Measurements from ENCODE around the gene SLC16A6. TPM values are rescaled to one million over a fixed set of nuclear protein-coding genes. Genes with fewer than 3 reads are reported as not detected.

The SLC16A6 gene
- total RNA-seq, 2 donors from 2014 or later, result 0.41 to 1.2 TPM

- Histone ChIP-seq H3K27me3 (replicated peaks; ENCODE audit: insufficient read depth) (no peaks in the 10 kb centered on the region), H3K4me3 (no peak overlapping the region), H3K4me1 (ENCODE audit: control insufficient read depth in 1 of 2, low read depth in 2 of 2) (no peaks in the 10 kb centered on the region), H3K36me3 (no peaks in the 10 kb centered on the region), H3K9me3 (no peaks in the 10 kb centered on the region), H3K27ac (no peak overlapping the region)
- DNase-seq (ENCODE audit: low spot score) (no peak), ATAC-seq (ENCODE audit: insufficient number of reproducible peaks, low FRiP score, low read depth) (no peak)
- no peak for TF ChIP-seq CTCF (IDR thresholded peaks at IDR 0.05)
These were observed 11.2 kb upstream of the SLC16A6 start for GRCh38 chr17:68302066-68302564.

DNA sequence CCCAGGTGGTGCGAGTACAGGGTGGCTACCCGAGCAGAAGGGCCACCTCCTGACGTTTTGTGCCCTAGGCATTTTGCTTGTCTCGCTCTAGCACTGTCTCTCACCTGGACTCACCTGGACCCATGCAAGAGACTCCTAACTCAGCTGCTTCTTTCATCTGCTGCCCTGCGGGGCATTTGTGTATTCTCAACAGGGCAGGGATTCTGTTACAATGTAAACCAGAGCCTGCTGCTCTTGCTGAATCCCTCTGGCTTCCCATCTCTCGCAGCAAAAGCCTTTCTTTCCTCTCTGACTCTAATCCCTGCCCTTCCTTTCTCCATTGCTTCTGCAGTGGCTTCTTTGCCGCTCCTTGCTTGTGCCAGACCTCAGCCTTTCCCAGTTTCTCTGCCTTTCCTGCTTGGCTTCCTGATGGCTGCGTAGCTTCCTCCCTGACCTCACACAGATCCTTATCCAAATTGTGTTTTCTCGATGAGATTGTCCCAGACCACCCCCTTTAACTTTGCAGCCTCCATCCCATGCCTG is 10.6 kb upstream of the SLC16A6 start:
- Histone ChIP-seq H3K36me3 (no peaks in the 10 kb centered on the region), H3K4me3 (no peak overlapping the region), H3K4me1 (ENCODE audit: control insufficient read depth in 1 of 2, low read depth in 2 of 2) (no peaks in the 10 kb centered on the region), H3K9me3 (no peaks in the 10 kb centered on the region), H3K27me3 (replicated peaks; ENCODE audit: insufficient read depth) (no peaks in the 10 kb centered on the region), H3K27ac (no peak overlapping the region)
- TF ChIP-seq CTCF (IDR thresholded peaks at IDR 0.05), result no peak
- no peak for ATAC-seq (ENCODE audit: insufficient number of reproducible peaks, low FRiP score, low read depth)
- no peak for DNase-seq (ENCODE audit: low spot score)

DNA sequence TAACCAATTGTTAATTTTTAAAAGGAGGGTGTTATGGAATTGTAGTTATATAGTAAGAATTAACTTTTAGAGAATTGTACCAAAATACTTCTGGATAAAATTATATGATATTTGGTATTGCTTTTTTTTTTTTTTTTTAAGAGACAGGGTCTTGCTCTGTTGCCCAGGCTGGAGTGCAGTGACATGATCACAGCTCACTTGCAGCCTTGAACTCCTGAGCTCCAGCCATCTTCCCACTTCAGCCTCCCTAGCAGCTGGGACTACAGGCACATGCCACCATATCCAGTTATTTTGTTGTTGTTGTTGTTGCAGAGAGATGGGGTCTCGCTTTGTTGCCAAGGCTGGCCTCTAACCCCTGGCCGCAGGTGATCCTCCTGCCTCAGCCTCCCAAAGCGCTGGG is 8.9 kb upstream of the SLC16A6 start:
- ATAC-seq (ENCODE audit: insufficient number of reproducible peaks, low FRiP score, low read depth), result no peak
- Histone ChIP-seq H3K9me3 (no peaks in the 10 kb centered on the region), H3K4me1 (ENCODE audit: control insufficient read depth in 1 of 2, low read depth in 2 of 2) (no peaks in the 10 kb centered on the region), H3K27ac (no peak overlapping the region), H3K27me3 (replicated peaks; ENCODE audit: insufficient read depth) (no peaks in the 10 kb centered on the region), H3K36me3 (no peaks in the 10 kb centered on the region), H3K4me3 (no peak overlapping the region)
- DNase-seq (ENCODE audit: low spot score), result no peak
- TF ChIP-seq CTCF (IDR thresholded peaks at IDR 0.05), result no peak

- no peak overlapping the region for H3K27ac ChIP-seq
- H3K4me1 ChIP-seq (ENCODE audit: control insufficient read depth in 1 of 2, low read depth in 2 of 2), result no peaks in the 10 kb centered on the region
- no peak for TF ChIP-seq CTCF (IDR thresholded peaks at IDR 0.05)
These were observed 7.7 kb upstream of the SLC16A6 start for GRCh38 chr17:68298601-68299000.

DNA sequence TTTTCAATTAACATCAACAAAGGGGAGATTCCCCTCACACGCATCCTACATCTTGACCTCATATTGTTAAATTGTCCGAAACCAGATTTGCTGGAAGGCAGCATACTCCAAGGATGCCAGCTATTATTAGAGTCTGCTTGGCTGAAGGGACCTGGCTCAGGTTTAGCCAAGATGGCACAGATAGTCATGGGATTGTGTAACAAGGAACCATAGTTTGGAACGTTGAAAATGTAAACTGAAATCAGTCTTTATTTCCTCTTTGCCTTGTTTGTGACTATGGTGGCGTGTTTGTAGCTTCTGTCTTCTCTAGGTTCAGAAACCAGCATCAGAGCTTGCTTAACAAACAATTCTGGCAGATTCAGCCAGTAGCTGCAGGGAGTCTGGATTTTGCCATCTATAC is 6.3 kb upstream of the SLC16A6 start:
- Histone ChIP-seq H3K27ac (no peak overlapping the region), H3K4me3 (no peak overlapping the region), H3K36me3 (no peaks in the 10 kb centered on the region), H3K9me3 (no peaks in the 10 kb centered on the region), H3K27me3 (replicated peaks; ENCODE audit: insufficient read depth) (no peaks in the 10 kb centered on the region), H3K4me1 (ENCODE audit: control insufficient read depth in 1 of 2, low read depth in 2 of 2) (peaks cover 0 to 7% of the 10 kb centered on the region in 2 donors)
- DNase-seq (ENCODE audit: low spot score) (no peak), ATAC-seq (ENCODE audit: insufficient number of reproducible peaks, low FRiP score, low read depth) (no peak)
- no peak for TF ChIP-seq CTCF (IDR thresholded peaks at IDR 0.05)

More at GRCh38 chr17:68298601-68299000, 7.7 kb upstream of the SLC16A6 start:
- H3K4me3 ChIP-seq, result no peak overlapping the region
- no peaks in the 10 kb centered on the region for H3K36me3 ChIP-seq
- no peaks in the 10 kb centered on the region for H3K9me3 ChIP-seq
- H3K27me3 ChIP-seq (replicated peaks; ENCODE audit: insufficient read depth), result no peaks in the 10 kb centered on the region
- ATAC-seq (ENCODE audit: insufficient number of reproducible peaks, low FRiP score, low read depth) (no peak), DNase-seq (ENCODE audit: low spot score) (no peak)

Data from thoracic aorta (tissue), 2 donors.